H9 (cell line): ENCODE results near the gene EME1. TPM values are rescaled to one million over a fixed set of nuclear protein-coding genes. Genes with fewer than 3 reads are reported as not detected.

ENCODE experiments used
- DNase-seq: peaks from one replicate; pipeline ENCODE4 v3.0.0-alpha.2; 2017
- H2AFZ ChIP-seq: one replicate; pipeline ENCODE4 v1.6.1; 2013; ENCODE audit warnings: mild to moderate bottlenecking, low read length, control low read depth, moderate library complexity
- H2AK5ac ChIP-seq: 2 replicates; pipeline ENCODE4 v1.6.1; 2013; ENCODE audit warnings: low read length, control low read depth, mixed read lengths; ENCODE audit not compliant: insufficient read length
- H2BK120ac ChIP-seq: one replicate; pipeline ENCODE4 v1.6.1; 2013; ENCODE audit warnings: low read depth, mild to moderate bottlenecking, low read length, control low read depth, inconsistent platforms; ENCODE audit not compliant: poor library complexity, severe bottlenecking
- H2BK12ac ChIP-seq: 2 replicates; pipeline ENCODE4 v1.6.1; 2013; ENCODE audit warnings: low read length, control low read depth, mixed read lengths, low read depth; ENCODE audit not compliant: insufficient read length
- H2BK15ac ChIP-seq: 2 replicates; pipeline ENCODE4 v1.6.1; 2013; ENCODE audit warnings: low read depth, low read length, control low read depth
- H2BK20ac ChIP-seq: one replicate; pipeline ENCODE4 v1.6.1; 2013; ENCODE audit warnings: low read depth, mild to moderate bottlenecking, low read length, control low read depth, inconsistent platforms; ENCODE audit not compliant: poor library complexity, severe bottlenecking
- H2BK5ac ChIP-seq: 2 replicates; pipeline ENCODE4 v1.6.1; 2013; ENCODE audit warnings: low read length, control low read depth, mixed read lengths; ENCODE audit not compliant: insufficient read length
- H3K14ac ChIP-seq: 2 replicates; pipeline ENCODE4 v1.6.1; 2013; ENCODE audit warnings: low read length, control low read depth; ENCODE audit not compliant: insufficient read depth
- H3K18ac ChIP-seq: 2 replicates; pipeline ENCODE4 v1.6.1; 2013; ENCODE audit warnings: low read depth, mild to moderate bottlenecking, mixed read lengths, low read length, control low read depth; ENCODE audit not compliant: insufficient read length
- H3K23ac ChIP-seq: 2 replicates; pipeline ENCODE4 v1.6.1; 2013; ENCODE audit warnings: low read length, control low read depth, mixed read lengths, low read depth; ENCODE audit not compliant: insufficient read length
- H3K23me2 ChIP-seq: 2 replicates; pipeline ENCODE4 v1.6.1; 2013; ENCODE audit warnings: low read depth, mild to moderate bottlenecking, mixed read lengths, low read length, control low read depth; ENCODE audit not compliant: insufficient read length, poor library complexity, severe bottlenecking
- H3K27ac ChIP-seq: 2 replicates; pipeline ENCODE4 v1.5.1; 2013; ENCODE audit warnings: low read length, control low read depth, mixed read lengths, low read depth; ENCODE audit not compliant: insufficient read length
- H3K27me3 ChIP-seq: 2 replicates; pipeline ENCODE4 v1.6.1; 2013; ENCODE audit warnings: low read length, control low read depth, inconsistent platforms; ENCODE audit not compliant: insufficient read depth
- H3K4ac ChIP-seq: 2 replicates; pipeline ENCODE4 v1.6.1; 2013; ENCODE audit warnings: low read depth, mild to moderate bottlenecking, control low read depth, inconsistent platforms, low read length, moderate library complexity
- H3K4me1 ChIP-seq: 2 replicates; pipeline ENCODE4 v1.6.1; 2013; ENCODE audit warnings: low read length, control low read depth, inconsistent platforms; ENCODE audit not compliant: insufficient read depth
- H3K4me2 ChIP-seq: 2 replicates; pipeline ENCODE4 v1.6.1; 2013; ENCODE audit warnings: low read length, control low read depth, mixed read lengths; ENCODE audit not compliant: insufficient read length, insufficient read depth
- H3K56ac ChIP-seq: 2 replicates; pipeline ENCODE4 v1.6.1; 2013; ENCODE audit warnings: low read depth, mild to moderate bottlenecking, mixed read lengths, low read length, control low read depth; ENCODE audit not compliant: insufficient read length
- H3K79me1 ChIP-seq: 2 replicates; pipeline ENCODE4 v1.6.1; 2013; ENCODE audit warnings: low read depth, mild to moderate bottlenecking, moderate library complexity, low read length, control low read depth, inconsistent platforms; ENCODE audit not compliant: insufficient read depth, poor library complexity, severe bottlenecking
- H3K79me2 ChIP-seq: 2 replicates; pipeline ENCODE4 v1.6.1; 2013; ENCODE audit warnings: low read length, control low read depth, inconsistent platforms; ENCODE audit not compliant: insufficient read depth
- H3K9ac ChIP-seq: 2 replicates; pipeline ENCODE4 v1.6.1; 2013; ENCODE audit warnings: low read length, control low read depth, mixed read lengths; ENCODE audit not compliant: insufficient read length; ENCODE audit errors: extremely low read depth
- H3K9me3 ChIP-seq: one replicate; pipeline ENCODE4 v1.6.1; 2013; ENCODE audit warnings: low read depth, low read length, inconsistent platforms; ENCODE audit not compliant: control insufficient read depth
- H3T11ph ChIP-seq: one replicate; pipeline ENCODE4 v1.6.1; 2013; ENCODE audit warnings: mild to moderate bottlenecking, low read length, control low read depth, inconsistent platforms
- H4K20me1 ChIP-seq: one replicate; pipeline ENCODE4 v1.6.1; 2013; ENCODE audit not compliant: control insufficient read depth, insufficient read length, insufficient read depth
- H4K5ac ChIP-seq: 2 replicates; pipeline ENCODE4 v1.6.1; 2013; ENCODE audit warnings: low read depth, mild to moderate bottlenecking, mixed read lengths, low read length, control low read depth; ENCODE audit not compliant: insufficient read length
- H4K8ac ChIP-seq: replicated peaks from 2 replicates; pipeline ENCODE4 v1.6.1; 2013; ENCODE audit warnings: low read length, control low read depth, mixed read lengths, low read depth; ENCODE audit not compliant: insufficient read length
- H4K91ac ChIP-seq: 2 replicates; pipeline ENCODE4 v1.6.1; 2013; ENCODE audit warnings: low read depth, mild to moderate bottlenecking, moderate library complexity, mixed read lengths, low read length, control low read depth; ENCODE audit not compliant: insufficient read length
- H3K27ac Mint-ChIP-seq, 3 experiments: 2 replicates in 2 of 3; 3 replicates in 1 of 3; pipeline ENCODE4 v1.8.0; 2020 to 2021; ENCODE audit warnings: mixed read lengths in 3 of 3, mild to moderate bottlenecking in 1 of 3, moderate library complexity in 1 of 3
- H3K27me3 Mint-ChIP-seq: 2 replicates; pipeline ENCODE4 v1.8.0; 2021; ENCODE audit warnings: low read depth, mild to moderate bottlenecking, moderate library complexity, mixed read lengths
- H3K36me3 Mint-ChIP-seq, 3 experiments: 2 replicates in 2 of 3; 3 replicates in 1 of 3; pipeline ENCODE4 v1.8.0; 2020 to 2021; ENCODE audit warnings: low read depth in 3 of 3, mixed read lengths in 3 of 3; ENCODE audit not compliant: insufficient read depth in 1 of 3
- H3K4me1 Mint-ChIP-seq, 2 experiments: 2 replicates each; pipeline ENCODE4 v1.8.0; 2020; ENCODE audit warnings: mixed read lengths in 2 of 2
- H3K4me3 Mint-ChIP-seq, 2 experiments: 2 replicates in 1 of 2; 3 replicates in 1 of 2; pipeline ENCODE4 v1.8.0; 2020 to 2021; ENCODE audit warnings: mild to moderate bottlenecking in 2 of 2, mixed read lengths in 2 of 2, moderate library complexity in 1 of 2
- H3K9me3 Mint-ChIP-seq, 2 experiments: 2 replicates in 1 of 2; 3 replicates in 1 of 2; pipeline ENCODE4 v1.8.0; 2020; ENCODE audit warnings: mild to moderate bottlenecking in 2 of 2, mixed read lengths in 2 of 2, moderate library complexity in 1 of 2
- CTCF ChIP-seq: fragments of 200-600 bp; sonication (generic); conservative IDR thresholded peaks from 3 replicates; pipeline ENCODE4 v1.8.0; 2021; ENCODE audit warnings: antibody characterized with exemption, mild to moderate bottlenecking
- WGBS: extraction: QIAGEN DNeasy Blood & Tissue Kit; methylation state at CpG from one replicate; pipeline ENCODE4 v1.1.7; 2013; ENCODE audit warnings: missing lambda C conversion rate, low lambda C conversion rate, mixed read lengths; ENCODE audit not compliant: insufficient read length; ENCODE audit errors: extremely low coverage; 5-methylcytosine and 5-hydroxymethylcytosine counted together
- total RNA-seq: library from RNA; stranded (reverse); gene quantifications from 2 replicates; pipeline ENCODE4 v1.2.1, GENCODE V29; 2021

EME1 gene
- total RNA-seq, 1 experiment from 2014 or later = 15.1 TPM

- no peak overlapping the region for H3K4me2 ChIP-seq
- H2BK12ac ChIP-seq = no peak overlapping the region
- no peak overlapping the region for H3K14ac ChIP-seq
- no peaks in the 10 kb centered on the region for H4K20me1 ChIP-seq
- no peak overlapping the region for H3K23ac ChIP-seq
- no peak overlapping the region for H3T11ph ChIP-seq
- no peak overlapping the region for H4K91ac ChIP-seq
- TF ChIP-seq CTCF = no peak
- no peak overlapping the region for H3K27ac ChIP-seq
- no peak for DNase-seq
- no peak overlapping the region for H2BK5ac ChIP-seq
- H3K23me2 ChIP-seq = no peaks in the 10 kb centered on the region
- Mint-ChIP-seq H3K27me3 (no peaks in the 10 kb centered on the region), H3K4me1 (no peaks in the 10 kb centered on the region), H3K9me3 (no peaks in the 10 kb centered on the region), H3K4me3 (no peak overlapping the region), H3K27ac (no peak overlapping the region), H3K36me3 (peaks cover 50 to 98% (median 89%) of the 10 kb centered on the region in 3 experiments; a peak in 6 of 7 replicates)
- no peaks in the 10 kb centered on the region for H3K4me1 ChIP-seq
- no peak overlapping the region for H4K5ac ChIP-seq
- WGBS = no CpG with 5 or more reads among the region's 6 CpGs
- no peak overlapping the region for H2BK15ac ChIP-seq
- no peaks in the 10 kb centered on the region for H3K9me3 ChIP-seq
- H2AK5ac ChIP-seq = no peak overlapping the region
- H4K8ac ChIP-seq = no peak overlapping the region
- H3K18ac ChIP-seq = no peak overlapping the region
- H2BK120ac ChIP-seq = no peak overlapping the region
- H3K4ac ChIP-seq = no peak overlapping the region
- H3K56ac ChIP-seq = no peak overlapping the region
- H3K27me3 ChIP-seq = no peaks in the 10 kb centered on the region
- H2AFZ ChIP-seq = no peak overlapping the region
- no peaks in the 10 kb centered on the region for H3K79me2 ChIP-seq
- no peaks in the 10 kb centered on the region for H3K79me1 ChIP-seq
- H2BK20ac ChIP-seq = no peak overlapping the region
- H3K9ac ChIP-seq = no peak overlapping the region
Measured at GRCh38 chr17:50389534-50389933, 16.5 kb downstream of the EME1 start.
